ENCODE measurements around the gene EYA4. TPM values are rescaled to one million over a fixed set of nuclear protein-coding genes. Genes with fewer than 3 reads are reported as not detected.

EYA4 gene
- total RNA-seq, 1 donor from 2014 or later, result 1.6 TPM

- no peaks in the 10 kb centered on the region for H3K79me2 ChIP-seq (ENCODE audit: insufficient read depth, low read length)
- no peak overlapping the region for H3K4me3 Mint-ChIP-seq (ENCODE audit: unreplicated experiment)
- H2AFZ ChIP-seq (ENCODE audit: low read depth, low read length), result no peak overlapping the region
- no peak overlapping the region for H3K27ac Mint-ChIP-seq (ENCODE audit: unreplicated experiment)
- no peak for TF ChIP-seq CTCF (IDR thresholded peaks at IDR 0.05; ENCODE audit: insufficient read depth, low read depth, low read length)
- TF ChIP-seq EZH2 (IDR thresholded peaks at IDR 0.05; ENCODE audit: insufficient read depth, low read length), result no peak
- H3K27ac ChIP-seq (ENCODE audit: low read depth, low read length), result no peak overlapping the region
- peaks cover 4% of the 10 kb centered on the region for H3K4me1 Mint-ChIP-seq (ENCODE audit: low read depth, unreplicated experiment)
- H3K9ac ChIP-seq (ENCODE audit: low read length), result no peak overlapping the region
- H3K36me3 ChIP-seq (ENCODE audit: insufficient read depth, low read length), result no peaks in the 10 kb centered on the region
- H4K20me1 ChIP-seq (ENCODE audit: insufficient read depth, low read length), result no peaks in the 10 kb centered on the region
- no peaks in the 10 kb centered on the region for H3K9me3 ChIP-seq (ENCODE audit: insufficient read depth, low read depth, low read length)
- no peaks in the 10 kb centered on the region for H3K9me3 Mint-ChIP-seq (ENCODE audit: unreplicated experiment)
- no peaks in the 10 kb centered on the region for H3K27me3 ChIP-seq (ENCODE audit: insufficient read depth, low read length)
- FAIRE-seq, result no peak
- no peaks in the 10 kb centered on the region for H3K27me3 Mint-ChIP-seq (ENCODE audit: low read depth, unreplicated experiment)
- DNase-seq (ENCODE audit: low read depth), result no peak
- no peaks in the 10 kb centered on the region for H3K4me1 ChIP-seq (ENCODE audit: insufficient read depth, low read length)
- H3K36me3 Mint-ChIP-seq (ENCODE audit: low read depth, unreplicated experiment), result no peaks in the 10 kb centered on the region
- no peak overlapping the region for H3K4me2 ChIP-seq (ENCODE audit: low read length)
- no peak overlapping the region for H3K4me3 ChIP-seq (ENCODE audit: insufficient read depth, low read depth, low read length)
Observed at GRCh38 chr6:133333852-133334251, 92.7 kb downstream of the EYA4 start.

GRCh38 chr6:133337308-133337707, 96.2 kb downstream of the EYA4 start:
- H3K4me1 ChIP-seq (ENCODE audit: insufficient read depth, low read length), result peaks cover 15% of the 10 kb centered on the region
- Mint-ChIP-seq H3K4me3 (ENCODE audit: unreplicated experiment) (no peak overlapping the region), H3K4me1 (ENCODE audit: low read depth, unreplicated experiment) (peaks cover 7% of the 10 kb centered on the region), H3K27me3 (ENCODE audit: low read depth, unreplicated experiment) (no peaks in the 10 kb centered on the region), H3K27ac (ENCODE audit: unreplicated experiment) (no peak overlapping the region), H3K9me3 (ENCODE audit: unreplicated experiment) (no peaks in the 10 kb centered on the region), H3K36me3 (ENCODE audit: low read depth, unreplicated experiment) (no peaks in the 10 kb centered on the region)
- no peaks in the 10 kb centered on the region for H4K20me1 ChIP-seq (ENCODE audit: insufficient read depth, low read length)
- no peak overlapping the region for H3K27ac ChIP-seq (ENCODE audit: low read depth, low read length)
- FAIRE-seq (no peak), DNase-seq (ENCODE audit: low read depth) (no peak)
- no peaks in the 10 kb centered on the region for H3K9me3 ChIP-seq (ENCODE audit: insufficient read depth, low read depth, low read length)
- no peaks in the 10 kb centered on the region for H3K79me2 ChIP-seq (ENCODE audit: insufficient read depth, low read length)
- H2AFZ ChIP-seq (ENCODE audit: low read depth, low read length), result no peak overlapping the region
- no peaks in the 10 kb centered on the region for H3K27me3 ChIP-seq (ENCODE audit: insufficient read depth, low read length)
- no peaks in the 10 kb centered on the region for H3K36me3 ChIP-seq (ENCODE audit: insufficient read depth, low read length)
- TF ChIP-seq CTCF (IDR thresholded peaks at IDR 0.05; ENCODE audit: insufficient read depth, low read depth, low read length), result no peak
- no peak for TF ChIP-seq EZH2 (IDR thresholded peaks at IDR 0.05; ENCODE audit: insufficient read depth, low read length)
- H3K9ac ChIP-seq (ENCODE audit: low read length), result no peak overlapping the region
- H3K4me3 ChIP-seq (ENCODE audit: insufficient read depth, low read depth, low read length), result no peak overlapping the region
- H3K4me2 ChIP-seq (ENCODE audit: low read length), result no peak overlapping the region

GRCh38 chr6:133339543-133340384, 98.6 kb downstream of the EYA4 start:
- H3K4me3 ChIP-seq (ENCODE audit: insufficient read depth, low read depth, low read length), result no peak overlapping the region
- DNase-seq (ENCODE audit: low read depth) (no peak), FAIRE-seq (no peak)
- H3K36me3 Mint-ChIP-seq (ENCODE audit: low read depth, unreplicated experiment), result no peaks in the 10 kb centered on the region
- no peaks in the 10 kb centered on the region for H4K20me1 ChIP-seq (ENCODE audit: insufficient read depth, low read length)
- peaks cover 7% of the 10 kb centered on the region for H3K4me1 Mint-ChIP-seq (ENCODE audit: low read depth, unreplicated experiment)
- H3K36me3 ChIP-seq (ENCODE audit: insufficient read depth, low read length), result no peaks in the 10 kb centered on the region
- H3K4me3 Mint-ChIP-seq (ENCODE audit: unreplicated experiment), result no peak overlapping the region
- H3K27me3 Mint-ChIP-seq (ENCODE audit: low read depth, unreplicated experiment), result no peaks in the 10 kb centered on the region
- no peak overlapping the region for H2AFZ ChIP-seq (ENCODE audit: low read depth, low read length)
- no peaks in the 10 kb centered on the region for H3K27me3 ChIP-seq (ENCODE audit: insufficient read depth, low read length)
- no peak for TF ChIP-seq CTCF (IDR thresholded peaks at IDR 0.05; ENCODE audit: insufficient read depth, low read depth, low read length)
- no peak for TF ChIP-seq EZH2 (IDR thresholded peaks at IDR 0.05; ENCODE audit: insufficient read depth, low read length)
- no peaks in the 10 kb centered on the region for H3K9me3 ChIP-seq (ENCODE audit: insufficient read depth, low read depth, low read length)
- no peak overlapping the region for H3K9ac ChIP-seq (ENCODE audit: low read length)
- H3K79me2 ChIP-seq (ENCODE audit: insufficient read depth, low read length), result no peaks in the 10 kb centered on the region
- H3K4me2 ChIP-seq (ENCODE audit: low read length), result no peak overlapping the region
- H3K4me1 ChIP-seq (ENCODE audit: insufficient read depth, low read length), result peaks cover 15% of the 10 kb centered on the region
- no peak overlapping the region for H3K27ac Mint-ChIP-seq (ENCODE audit: unreplicated experiment)
- no peak overlapping the region for H3K27ac ChIP-seq (ENCODE audit: low read depth, low read length)
- H3K9me3 Mint-ChIP-seq (ENCODE audit: unreplicated experiment), result no peaks in the 10 kb centered on the region
